NCI-H1694 (cell line): ENCODE data around the gene CMTM1.
"Not testable (repeated sequence)": the region's sequence is repeated elsewhere in the genome, so short reads cannot be mapped to it uniquely, and the experiment has no call there.

Experiments used
- DNase-seq: peaks from one replicate; lab custom pipeline; 2025; lab: John Stamatoyannopoulos, UW

Gene CMTM1

GRCh38 chr16:66614161-66614802 is 48.0 kb downstream of the CMTM1 start:
- no peak for DNase-seq

- DNase-seq = no peak
Observed at GRCh38 chr16:66616169-66616568, 49.9 kb downstream of the CMTM1 start.

GRCh38 chr16:66616592-66616991 is 50.4 kb downstream of the CMTM1 start:
- DNase-seq = no peak

GRCh38 chr16:66617010-66617434 is 50.8 kb downstream of the CMTM1 start:
- no peak for DNase-seq

- no peak for DNase-seq
Observed at GRCh38 chr16:66617728-66618127, 51.5 kb downstream of the CMTM1 start.

GRCh38 chr16:66618588-66619375 is 52.5 kb downstream of the CMTM1 start:
- no peak for DNase-seq

GRCh38 chr16:66619534-66620428 is 53.5 kb downstream of the CMTM1 start:
- no peak for DNase-seq

- DNase-seq = no peak
Observed at GRCh38 chr16:66620429-66620795, 54.2 kb downstream of the CMTM1 start.

- no peak for DNase-seq
Observed at GRCh38 chr16:66621973-66622372, 55.7 kb downstream of the CMTM1 start.

GRCh38 chr16:66622863-66623262 is 56.6 kb downstream of the CMTM1 start:
- DNase-seq = no peak

- DNase-seq = no peak
Observed at GRCh38 chr16:66623755-66624154, 57.5 kb downstream of the CMTM1 start.

- not testable (repeated sequence) for DNase-seq
Observed at GRCh38 chr16:66627611-66628378, 61.6 kb downstream of the CMTM1 start.
